ENCODE data around the gene STAU1. TPM values are rescaled to one million over a fixed set of nuclear protein-coding genes. Genes with fewer than 3 reads are reported as not detected.
"Not testable (repeated sequence)": the region's sequence is repeated elsewhere in the genome, so short reads cannot be mapped to it uniquely, and the experiment has no call there.

Gene STAU1
- polyA plus RNA-seq, 1 experiment: 80.7 TPM

DNA sequence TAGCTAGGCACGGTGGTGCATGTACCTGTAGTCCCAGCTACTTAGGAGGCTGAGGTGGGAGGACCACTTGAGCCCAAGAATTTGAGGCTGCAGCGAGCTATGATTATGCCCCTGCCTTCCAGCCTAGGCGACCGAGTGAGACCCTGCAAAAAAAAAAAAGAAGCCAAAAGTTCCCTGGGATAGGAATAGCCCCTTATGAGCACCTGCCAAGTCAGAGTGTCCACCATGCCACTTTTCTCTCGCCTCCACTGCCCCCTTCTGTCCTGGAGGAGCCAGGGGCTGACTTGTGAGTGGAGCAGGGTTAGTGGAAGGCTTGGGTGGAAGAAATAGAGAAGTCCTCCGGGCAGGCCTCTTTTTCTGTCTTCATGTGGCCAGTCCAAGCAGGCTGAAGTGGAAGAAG is 18.9 kb upstream of the STAU1 start:
- TF ChIP-seq, protein P1, sequence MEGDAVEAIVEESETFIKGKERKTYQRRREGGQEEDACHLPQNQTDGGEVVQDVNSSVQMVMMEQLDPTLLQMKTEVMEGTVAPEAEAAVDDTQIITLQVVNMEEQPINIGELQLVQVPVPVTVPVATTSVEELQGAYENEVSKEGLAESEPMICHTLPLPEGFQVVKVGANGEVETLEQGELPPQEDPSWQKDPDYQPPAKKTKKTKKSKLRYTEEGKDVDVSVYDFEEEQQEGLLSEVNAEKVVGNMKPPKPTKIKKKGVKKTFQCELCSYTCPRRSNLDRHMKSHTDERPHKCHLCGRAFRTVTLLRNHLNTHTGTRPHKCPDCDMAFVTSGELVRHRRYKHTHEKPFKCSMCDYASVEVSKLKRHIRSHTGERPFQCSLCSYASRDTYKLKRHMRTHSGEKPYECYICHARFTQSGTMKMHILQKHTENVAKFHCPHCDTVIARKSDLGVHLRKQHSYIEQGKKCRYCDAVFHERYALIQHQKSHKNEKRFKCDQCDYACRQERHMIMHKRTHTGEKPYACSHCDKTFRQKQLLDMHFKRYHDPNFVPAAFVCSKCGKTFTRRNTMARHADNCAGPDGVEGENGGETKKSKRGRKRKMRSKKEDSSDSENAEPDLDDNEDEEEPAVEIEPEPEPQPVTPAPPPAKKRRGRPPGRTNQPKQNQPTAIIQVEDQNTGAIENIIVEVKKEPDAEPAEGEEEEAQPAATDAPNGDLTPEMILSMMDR (IDR thresholded peaks at IDR 0.05; ENCODE audit: low read depth, low read length): no peak
- no peaks in the 10 kb centered on the region for H3K27me3 ChIP-seq (ENCODE audit: control insufficient read depth, insufficient read depth, low read length)
- ChIA-PET POLR2A (no interaction called here), CTCF (interaction anchor here (4.9 kb wide), 1 partner anchor 11 kb away, joined by 36 read pairs; the partner anchor contains the start of gene DDX27)
- no peaks in the 10 kb centered on the region; the same call in none of the 2 replicates for H3K9me3 ChIP-seq (ENCODE audit: control insufficient read depth, insufficient read depth, low read length)
- H3K27ac ChIP-seq (ENCODE audit: low read depth, low read length): no peak overlapping the region
- no peak overlapping the region for H3K4me3 ChIP-seq (ENCODE audit: low read depth, low read length)
- DNase-seq (ENCODE audit: low read depth, low spot score): no peak

DNA sequence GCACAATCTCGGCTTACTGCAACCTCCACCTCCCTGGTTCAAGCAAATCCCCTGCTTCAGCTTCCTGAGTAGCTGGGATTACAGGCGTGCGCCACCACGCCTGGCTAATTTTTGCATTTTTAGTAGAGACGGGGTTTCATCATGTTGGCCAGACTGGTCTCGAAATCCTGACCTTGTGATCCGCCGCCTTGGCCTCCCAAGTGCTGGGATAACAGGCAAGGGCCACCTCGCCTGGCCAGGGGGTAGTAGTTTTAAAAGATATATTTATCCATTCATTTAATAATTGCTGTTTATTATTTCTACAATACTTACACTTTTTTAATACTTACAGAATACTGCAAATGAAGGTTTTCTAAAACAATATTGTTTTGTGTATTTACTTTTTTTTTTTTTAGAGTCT is 15.6 kb upstream of the STAU1 start:
- no peak overlapping the region for H3K4me3 ChIP-seq (ENCODE audit: low read depth, low read length)
- ChIA-PET CTCF (interaction anchor here (1.5 kb wide), 1 partner anchor 13 kb away, joined by 9 read pairs; no protein-coding TSS in a partner anchor), POLR2A (no interaction called here)
- H3K27me3 ChIP-seq (ENCODE audit: control insufficient read depth, insufficient read depth, low read length): no peaks in the 10 kb centered on the region
- H3K27ac ChIP-seq (ENCODE audit: low read depth, low read length): no peak overlapping the region
- DNase-seq (ENCODE audit: low read depth, low spot score): no peak
- TF ChIP-seq, protein P1 (IDR thresholded peaks at IDR 0.05; ENCODE audit: low read depth, low read length): no peak
- H3K9me3 ChIP-seq (ENCODE audit: control insufficient read depth, insufficient read depth, low read length): peaks cover 4% of the 10 kb centered on the region; the same call in 1 of the 2 replicates

DNA sequence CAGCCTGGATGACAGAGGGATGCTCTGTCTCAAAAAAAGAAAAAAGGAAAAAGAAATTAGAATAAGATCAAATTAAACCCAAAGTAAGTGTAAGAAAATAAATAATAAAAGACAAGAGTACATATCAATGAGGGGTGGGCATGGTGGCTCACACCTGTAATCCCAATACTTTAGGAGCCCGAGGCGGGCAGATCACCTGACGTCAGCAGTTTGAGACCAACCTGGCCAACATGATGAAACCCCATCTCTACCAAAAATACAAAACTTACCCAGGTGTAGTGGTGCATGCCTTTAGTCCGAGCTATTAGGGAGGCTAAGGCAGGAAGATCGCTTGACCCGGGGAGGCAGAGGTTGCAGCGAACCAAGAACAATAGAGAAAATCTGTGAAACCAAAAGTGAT is 14.9 kb upstream of the STAU1 start:
- H3K27me3 ChIP-seq (ENCODE audit: control insufficient read depth, insufficient read depth, low read length): no peaks in the 10 kb centered on the region
- POLR2A ChIA-PET: no interaction called here
- CTCF ChIA-PET: interaction anchor here (1.5 kb wide), 1 partner anchor 14 kb away, joined by 9 read pairs; no protein-coding TSS in a partner anchor
- TF ChIP-seq, protein P1 (IDR thresholded peaks at IDR 0.05; ENCODE audit: low read depth, low read length): no peak
- DNase-seq (ENCODE audit: low read depth, low spot score): no peak
- H3K4me3 ChIP-seq (ENCODE audit: low read depth, low read length): no peak overlapping the region
- H3K9me3 ChIP-seq (ENCODE audit: control insufficient read depth, insufficient read depth, low read length): peaks cover 4% of the 10 kb centered on the region; the same call in 1 of the 2 replicates
- H3K27ac ChIP-seq (ENCODE audit: low read depth, low read length): no peak overlapping the region

DNA sequence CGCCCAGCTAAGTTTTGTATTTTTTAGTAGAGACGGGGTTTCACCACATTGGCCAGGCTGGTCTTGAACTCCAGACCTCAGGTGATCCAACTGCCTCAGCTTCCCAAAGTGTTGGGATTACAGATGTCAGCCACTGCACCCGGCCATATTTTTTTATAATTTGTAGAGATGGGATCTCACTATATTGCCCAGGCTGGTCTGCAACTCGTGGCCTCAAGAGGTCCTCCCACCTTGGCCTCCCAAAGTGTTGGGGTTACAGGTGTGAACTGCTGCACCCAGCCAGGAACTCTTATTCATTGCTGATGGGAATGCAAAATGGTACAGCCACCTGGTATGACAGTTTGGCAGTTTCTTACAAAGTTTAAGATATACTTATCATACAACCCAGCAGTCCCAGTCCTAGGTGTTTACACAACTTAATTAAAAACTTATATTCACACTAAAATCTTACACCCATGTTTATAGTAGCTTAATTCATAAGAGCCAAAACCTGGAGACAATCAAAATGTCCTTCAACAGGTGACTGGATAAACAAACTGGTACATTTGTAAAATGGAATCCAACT is 11.7 kb upstream of the STAU1 start:
- Histone ChIP-seq H3K27ac (ENCODE audit: low read depth, low read length) (no peak overlapping the region), H3K4me3 (ENCODE audit: low read depth, low read length) (no peak overlapping the region), H3K27me3 (ENCODE audit: control insufficient read depth, insufficient read depth, low read length) (no peaks in the 10 kb centered on the region), H3K9me3 (ENCODE audit: control insufficient read depth, insufficient read depth, low read length) (peaks cover 4% of the 10 kb centered on the region; the same call in 1 of the 2 replicates)
- TF ChIP-seq, protein P1 (IDR thresholded peaks at IDR 0.05; ENCODE audit: low read depth, low read length): no peak
- CTCF ChIA-PET: interaction anchor here (0.7 to 1.9 kb wide), 2 partner anchors 10 to 17 kb away, joined by 4 to 10 read pairs; no protein-coding TSS in a partner anchor
- no peak for DNase-seq (ENCODE audit: low read depth, low spot score)
- POLR2A ChIA-PET: no interaction called here

DNA sequence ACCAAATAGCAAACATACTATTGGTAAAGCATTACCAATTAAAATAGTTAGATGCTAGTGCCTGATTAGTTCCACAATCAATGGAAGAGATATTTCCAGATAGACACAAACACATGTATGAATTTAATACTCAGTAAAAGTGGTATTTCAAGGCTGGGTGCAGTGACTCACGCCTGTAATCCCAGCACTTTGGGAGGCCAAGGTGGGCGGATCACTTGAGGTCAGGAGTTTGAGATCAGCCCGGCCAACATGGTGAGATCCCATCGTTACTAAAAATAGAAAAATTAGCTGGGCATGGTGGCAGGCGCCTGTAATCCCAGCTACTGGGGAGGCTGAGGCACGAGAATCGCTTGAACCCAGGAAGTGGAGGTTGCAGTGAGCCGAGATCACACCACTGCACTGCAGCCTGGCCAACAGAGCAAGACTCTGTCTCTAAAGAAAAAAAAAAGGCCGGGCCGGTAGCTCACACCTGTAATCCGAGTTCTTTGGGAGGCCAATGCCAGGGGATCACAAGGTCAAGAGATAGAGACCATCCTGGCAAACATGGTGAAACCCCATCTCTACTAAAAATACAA is 4.9 kb upstream of the STAU1 start:
- H3K27me3 ChIP-seq (ENCODE audit: control insufficient read depth, insufficient read depth, low read length); H3K9me3 ChIP-seq (ENCODE audit: control insufficient read depth, insufficient read depth, low read length); DNase-seq (ENCODE audit: low read depth, low spot score); H3K4me3 ChIP-seq (ENCODE audit: low read depth, low read length); H3K27ac ChIP-seq (ENCODE audit: low read depth, low read length): not testable (repeated sequence)
- POLR2A ChIA-PET: interaction anchor here (0.5 kb wide), 1 partner anchor 26 kb away, joined by 9 read pairs; the partner anchor contains the start of gene DDX27
- CTCF ChIA-PET: interaction anchor here (0.7 to 2.7 kb wide), 2 partner anchors 24 to 59 kb away, joined by 3 to 15 read pairs; no protein-coding TSS in a partner anchor

Measured in AG04450 (cell line).